Superior temporal gyrus (tissue), 1 donor: Measurements from ENCODE around the gene FBRSL1.

ENCODE experiments used
- DNase-seq: peaks from one replicate; pipeline ENCODE4 v3.0.0-alpha.2; 2016; ENCODE audit errors: extremely low spot score

FBRSL1 gene

GRCh38 chr12:132558042-132558856, 68.3 kb downstream of the FBRSL1 start:
- DNase-seq = no peak

GRCh38 chr12:132558861-132559623, 69.1 kb downstream of the FBRSL1 start:
- no peak for DNase-seq

GRCh38 chr12:132559652-132560363, 69.9 kb downstream of the FBRSL1 start:
- peak; percentile 22 for DNase-seq

- DNase-seq = no peak
Observed at GRCh38 chr12:132560364-132560613, 70.3 kb downstream of the FBRSL1 start.

- no peak for DNase-seq
Observed at GRCh38 chr12:132560614-132561426, 70.9 kb downstream of the FBRSL1 start.
